OCI-LY7 (cell line): ENCODE measurements around the gene RPH3AL.

Source experiments
- CTCF ChIP-seq: fragments of 200-600 bp; sonication (generic); conservative IDR thresholded peaks from 2 replicates; pipeline ENCODE4 v1.5.1; 2014; ENCODE audit warnings: mild to moderate bottlenecking, antibody characterized with exemption, low read length, moderate library complexity, mixed read lengths
- EZH2phosphoT487 ChIP-seq: fragments of 200-600 bp; sonication (generic); IDR thresholded peaks from 2 replicates; pipeline ENCODE4 v1.6.1; 2018; ENCODE audit warnings: low read depth, borderline replicate concordance, mild to moderate bottlenecking, mixed run types, antibody characterized with exemption, low read length, moderate library complexity, mixed read lengths

DNA sequence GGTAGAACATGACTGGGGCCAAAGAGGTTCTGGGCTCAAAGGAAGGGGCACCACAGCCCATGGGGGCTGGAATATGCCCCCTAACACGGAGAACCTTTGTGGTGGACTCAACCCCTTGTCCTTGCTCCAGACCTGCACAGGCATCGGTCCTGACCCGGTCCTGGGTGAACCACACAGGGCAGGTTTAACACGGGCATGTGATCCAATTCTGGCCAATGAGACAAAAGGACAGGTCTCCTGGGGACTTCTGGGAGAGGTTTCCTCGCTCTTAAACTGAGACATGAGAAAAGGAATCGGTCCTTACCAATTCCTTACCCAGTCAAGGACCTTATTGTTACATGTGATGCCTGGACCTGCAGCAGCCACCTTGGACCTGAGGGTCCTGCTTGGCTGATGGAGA lies 174.8 kb downstream of the RPH3AL start:
- TF ChIP-seq CTCF, result no peak
- TF ChIP-seq EZH2phosphoT487, result no peak
